PFSK-1 (cell line): ENCODE measurements around the gene TEX19.

Source experiments
- FOXP2 ChIP-seq: optimal IDR thresholded peaks from 2 replicates; pipeline ENCODE3; 2011; ENCODE audit warnings: borderline replicate concordance, control low read depth, inconsistent platforms; ENCODE audit not compliant: insufficient read depth; ENCODE audit errors: extremely low read length, extremely low read depth
- POLR2AphosphoS5 ChIP-seq: IDR thresholded peaks from 2 replicates; pipeline ENCODE4 v1.6.1; 2012; ENCODE audit warnings: low read depth, mild to moderate bottlenecking, control low read depth, low read length, moderate library complexity
- SIN3A ChIP-seq: IDR thresholded peaks from 2 replicates; pipeline ENCODE4 v1.6.1; 2012; ENCODE audit warnings: mild to moderate bottlenecking, low read length, moderate library complexity, borderline replicate concordance; ENCODE audit not compliant: insufficient read depth
- TAF1 ChIP-seq: IDR thresholded peaks from 2 replicates; pipeline ENCODE4 v1.6.1; 2012; ENCODE audit warnings: low read length, control low read depth, borderline replicate concordance; ENCODE audit not compliant: insufficient read depth
- TF ChIP-seq, protein P1 (sequence below), 2 experiments: IDR thresholded peaks; 2 replicates each; pipeline versions ENCODE4 v1.6.1 to v1.8.0; 2011 to 2012; ENCODE audit warnings: low read depth in 2 of 2, low read length in 2 of 2, control low read depth in 1 of 2, inconsistent platforms in 1 of 2, mild to moderate bottlenecking in 1 of 2, moderate library complexity in 1 of 2; ENCODE audit not compliant: insufficient read depth in 1 of 2

TEX19 gene

DNA sequence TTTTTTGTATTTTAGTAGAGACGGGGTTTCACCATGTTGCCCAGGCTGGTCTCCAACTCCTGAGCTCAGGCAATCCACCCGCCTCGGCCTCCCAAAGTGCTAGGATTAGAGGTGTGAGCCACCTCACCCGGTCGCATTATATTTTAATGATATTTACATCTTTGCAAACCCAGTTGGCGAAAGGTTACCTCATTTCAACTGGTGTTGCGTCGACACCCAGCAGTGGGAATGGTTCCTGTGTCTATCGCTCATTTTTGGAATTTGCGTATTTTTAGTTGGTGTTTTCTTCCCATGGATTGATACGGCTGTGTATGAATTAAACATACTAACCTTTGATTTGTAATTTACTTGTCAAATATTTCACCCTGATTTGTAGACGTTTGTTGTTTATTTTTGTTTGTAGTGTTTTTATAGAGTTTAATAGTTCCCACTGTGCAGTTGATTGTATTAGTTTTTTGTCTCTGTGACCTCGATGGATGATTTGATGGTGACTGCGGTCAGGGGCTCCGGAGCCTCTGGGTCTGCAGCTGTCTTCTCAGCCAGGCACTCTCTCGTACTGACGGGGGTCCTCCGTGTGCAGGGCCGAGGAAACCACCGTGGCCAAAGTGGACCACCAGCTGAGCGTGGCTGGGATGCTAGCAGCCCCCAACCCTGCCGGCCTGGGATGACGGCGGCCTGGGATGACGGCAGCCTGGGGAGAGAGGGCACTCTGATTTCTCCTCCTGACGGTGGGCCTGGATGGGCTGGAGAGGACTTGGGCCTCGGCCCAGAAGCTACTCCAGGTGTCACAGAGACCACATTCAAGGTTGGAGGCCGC is 45.6 kb upstream of the TEX19 start:
- TF ChIP-seq FOXP2 (no peak), POLR2AphosphoS5 (no peak), SIN3A (no peak), TAF1 (no peak)
- TF ChIP-seq, protein P1, sequence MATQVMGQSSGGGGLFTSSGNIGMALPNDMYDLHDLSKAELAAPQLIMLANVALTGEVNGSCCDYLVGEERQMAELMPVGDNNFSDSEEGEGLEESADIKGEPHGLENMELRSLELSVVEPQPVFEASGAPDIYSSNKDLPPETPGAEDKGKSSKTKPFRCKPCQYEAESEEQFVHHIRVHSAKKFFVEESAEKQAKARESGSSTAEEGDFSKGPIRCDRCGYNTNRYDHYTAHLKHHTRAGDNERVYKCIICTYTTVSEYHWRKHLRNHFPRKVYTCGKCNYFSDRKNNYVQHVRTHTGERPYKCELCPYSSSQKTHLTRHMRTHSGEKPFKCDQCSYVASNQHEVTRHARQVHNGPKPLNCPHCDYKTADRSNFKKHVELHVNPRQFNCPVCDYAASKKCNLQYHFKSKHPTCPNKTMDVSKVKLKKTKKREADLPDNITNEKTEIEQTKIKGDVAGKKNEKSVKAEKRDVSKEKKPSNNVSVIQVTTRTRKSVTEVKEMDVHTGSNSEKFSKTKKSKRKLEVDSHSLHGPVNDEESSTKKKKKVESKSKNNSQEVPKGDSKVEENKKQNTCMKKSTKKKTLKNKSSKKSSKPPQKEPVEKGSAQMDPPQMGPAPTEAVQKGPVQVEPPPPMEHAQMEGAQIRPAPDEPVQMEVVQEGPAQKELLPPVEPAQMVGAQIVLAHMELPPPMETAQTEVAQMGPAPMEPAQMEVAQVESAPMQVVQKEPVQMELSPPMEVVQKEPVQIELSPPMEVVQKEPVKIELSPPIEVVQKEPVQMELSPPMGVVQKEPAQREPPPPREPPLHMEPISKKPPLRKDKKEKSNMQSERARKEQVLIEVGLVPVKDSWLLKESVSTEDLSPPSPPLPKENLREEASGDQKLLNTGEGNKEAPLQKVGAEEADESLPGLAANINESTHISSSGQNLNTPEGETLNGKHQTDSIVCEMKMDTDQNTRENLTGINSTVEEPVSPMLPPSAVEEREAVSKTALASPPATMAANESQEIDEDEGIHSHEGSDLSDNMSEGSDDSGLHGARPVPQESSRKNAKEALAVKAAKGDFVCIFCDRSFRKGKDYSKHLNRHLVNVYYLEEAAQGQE (IDR thresholded peaks at IDR 0.05; ENCODE audit: insufficient read depth in 1 of 2, low read depth in 2 of 2, low read length in 2 of 2): no peak

DNA sequence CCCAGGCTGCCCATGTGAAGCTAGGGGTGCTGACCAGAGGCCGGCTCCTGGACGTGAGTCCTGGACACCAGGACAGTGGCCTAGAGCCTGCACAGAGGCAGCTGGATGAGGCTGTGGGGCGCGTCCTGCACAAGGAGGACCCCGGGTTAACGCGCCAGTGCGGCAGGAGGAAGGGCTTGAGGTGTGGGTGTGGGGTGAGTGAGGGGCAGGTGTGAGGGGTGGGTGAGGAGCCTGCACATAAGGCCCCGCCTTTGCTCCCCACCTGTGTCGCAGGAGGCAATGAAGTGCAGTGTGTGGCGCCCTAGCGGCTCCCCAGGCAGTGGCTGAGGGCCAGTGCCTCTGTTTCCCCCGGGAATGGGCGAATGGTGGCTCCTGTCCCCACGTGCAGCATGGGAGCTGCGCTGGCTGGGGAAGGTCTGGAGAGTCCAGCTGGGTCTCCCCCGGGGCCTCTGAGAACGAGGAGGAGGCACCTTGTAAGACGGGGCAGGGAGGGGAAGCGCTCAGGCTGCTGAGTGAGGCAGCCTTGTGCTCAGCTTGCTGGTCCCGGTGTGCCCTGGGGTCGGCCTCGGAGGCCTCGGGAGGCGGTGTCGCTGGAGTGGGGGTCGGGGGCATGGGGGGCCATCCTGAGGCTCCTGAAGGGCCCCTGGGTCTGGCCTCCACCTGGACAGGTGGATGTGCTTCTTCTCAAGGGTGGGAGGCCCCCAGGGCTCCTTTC is 44.9 kb upstream of the TEX19 start:
- TF ChIP-seq TAF1 (no peak), SIN3A (no peak), FOXP2 (no peak), POLR2AphosphoS5 (no peak)
- TF ChIP-seq, protein P1 (IDR thresholded peaks at IDR 0.05; ENCODE audit: insufficient read depth in 1 of 2, low read depth in 2 of 2, low read length in 2 of 2): no peak

DNA sequence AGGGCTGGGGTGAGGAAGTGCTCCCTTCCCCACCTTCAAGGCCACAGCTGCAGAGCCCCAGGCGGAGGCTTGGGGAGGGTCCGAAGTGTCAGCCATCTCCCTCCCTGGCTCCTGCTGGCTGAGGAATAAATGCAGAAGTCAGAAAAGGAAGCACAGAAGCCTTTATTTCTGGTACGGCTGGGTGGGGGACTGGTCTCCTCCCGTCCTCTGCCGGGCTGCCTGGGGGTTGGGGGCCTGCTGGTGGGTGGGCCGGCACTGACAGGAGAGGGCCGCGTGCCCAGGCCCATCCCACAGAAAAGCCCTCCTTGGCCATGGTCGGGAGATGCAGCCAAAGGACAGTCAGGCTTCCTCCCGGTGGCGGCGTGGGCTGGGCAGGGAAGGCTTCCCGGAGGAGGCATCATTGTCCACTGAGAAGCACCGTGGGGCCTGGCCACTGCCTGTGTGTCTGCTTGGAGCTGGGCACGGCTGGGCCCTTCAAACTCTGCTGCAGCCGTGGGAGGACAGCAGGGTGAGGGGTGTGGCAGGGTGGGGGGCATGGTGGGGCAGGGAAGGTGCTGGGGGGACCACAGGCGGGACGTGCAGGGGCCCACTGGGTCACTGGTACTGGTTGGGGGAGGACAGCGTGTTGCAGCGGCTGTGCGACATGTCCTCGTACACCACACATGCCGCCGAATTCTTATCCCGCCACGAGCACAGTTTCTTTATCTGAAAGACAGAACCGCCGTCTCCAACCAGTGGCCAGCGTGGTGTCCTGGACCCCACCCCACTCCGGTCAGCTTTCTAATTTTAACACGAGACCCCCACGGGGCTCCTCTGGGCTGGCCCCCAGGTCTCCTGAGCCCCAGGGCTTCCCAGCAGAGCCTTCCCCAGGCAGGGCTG is 44.1 kb upstream of the TEX19 start:
- TF ChIP-seq, protein P1 (IDR thresholded peaks at IDR 0.05; ENCODE audit: insufficient read depth in 1 of 2, low read depth in 2 of 2, low read length in 2 of 2): no peak
- TF ChIP-seq TAF1 (no peak), SIN3A (no peak), FOXP2 (no peak), POLR2AphosphoS5 (no peak)

DNA sequence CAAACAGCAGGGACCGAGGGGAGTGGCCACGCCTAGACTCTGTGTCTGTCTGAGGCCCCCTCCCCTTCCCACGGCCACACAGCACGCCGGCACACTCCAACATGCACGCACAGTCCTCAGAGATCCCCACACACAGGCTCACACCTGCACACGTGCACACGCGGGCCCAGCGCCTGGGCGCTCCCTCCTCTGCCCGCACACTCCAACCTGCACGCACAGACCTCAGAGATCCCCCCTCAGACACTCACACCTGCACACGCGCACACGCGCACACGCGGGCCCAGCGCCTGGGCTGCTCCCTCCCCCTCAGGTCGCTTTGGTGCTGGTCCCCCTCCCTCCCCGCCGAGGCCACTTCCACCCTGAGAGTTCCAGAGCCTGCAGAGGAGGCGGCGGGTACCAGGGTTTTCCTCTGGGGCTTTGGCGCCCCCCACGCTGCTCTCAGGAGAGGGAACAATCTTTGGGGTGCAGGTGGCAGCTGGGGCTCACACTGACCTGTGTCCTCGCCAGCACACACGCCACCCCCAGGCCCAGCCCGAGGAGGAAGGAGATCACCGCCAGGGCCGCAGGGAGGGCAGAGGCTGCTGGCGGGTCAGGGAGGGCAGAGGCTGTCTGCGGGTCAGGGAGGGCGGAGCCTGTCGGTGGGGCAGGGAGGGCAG is 43.2 kb upstream of the TEX19 start:
- TF ChIP-seq, protein P1 (IDR thresholded peaks at IDR 0.05; ENCODE audit: insufficient read depth in 1 of 2, low read depth in 2 of 2, low read length in 2 of 2): no peak
- no peak for TF ChIP-seq TAF1
- no peak for TF ChIP-seq POLR2AphosphoS5
- TF ChIP-seq FOXP2: no peak
- TF ChIP-seq SIN3A: no peak
